Measurements from ENCODE around the gene E2F8.

DNA sequence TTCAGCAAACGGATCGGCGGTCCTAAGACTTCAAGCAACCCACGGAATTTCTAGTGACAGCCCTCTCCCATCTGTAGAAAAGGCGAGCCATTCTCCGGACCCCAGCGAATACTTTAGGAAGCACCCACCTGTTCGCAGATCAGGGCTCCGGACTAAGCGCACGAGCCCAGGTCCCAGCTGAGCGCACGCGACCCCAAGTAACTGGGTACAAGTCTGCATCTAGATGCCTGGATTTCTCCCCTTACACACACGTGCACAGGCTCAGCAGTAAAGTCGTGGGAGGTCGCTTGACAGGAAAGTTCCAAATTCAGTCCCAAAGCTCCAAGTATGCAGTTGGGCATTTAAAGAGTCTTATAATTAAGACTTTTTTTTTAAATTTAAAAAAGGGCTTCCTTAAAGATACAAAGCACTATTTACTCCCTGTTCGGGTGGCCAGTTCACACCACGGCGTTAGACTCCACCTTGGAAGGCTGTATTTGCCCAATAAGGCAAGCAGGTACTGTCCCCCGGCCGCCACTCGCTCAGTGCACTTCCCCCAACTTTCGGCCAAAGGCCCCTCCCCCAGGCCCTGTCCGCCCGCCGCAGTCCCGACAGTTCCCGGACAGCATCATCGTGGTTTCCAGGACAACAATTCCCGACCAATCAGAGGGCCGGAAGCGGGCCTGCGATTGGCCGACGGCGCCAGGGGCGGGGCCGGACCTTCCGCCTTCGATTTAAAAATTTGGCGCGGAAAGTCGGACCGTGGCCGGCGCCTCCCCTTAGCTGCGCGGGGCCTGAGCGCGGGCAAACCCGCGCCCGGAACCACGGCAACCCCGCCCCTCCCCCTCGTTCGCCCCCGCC lies at the start of gene E2F8:
- TF ChIP-seq SIN3A (IDR thresholded peaks at IDR 0.05; ENCODE audit: borderline replicate concordance, insufficient read depth, low read length), result peak; percentile 76; the same call in 1 of the 2 replicates
- no peak; the same call in 1 of the 2 replicates for TF ChIP-seq POLR2AphosphoS5 (IDR thresholded peaks at IDR 0.05; ENCODE audit: low read depth, low read length)
- TF ChIP-seq, protein P1, sequence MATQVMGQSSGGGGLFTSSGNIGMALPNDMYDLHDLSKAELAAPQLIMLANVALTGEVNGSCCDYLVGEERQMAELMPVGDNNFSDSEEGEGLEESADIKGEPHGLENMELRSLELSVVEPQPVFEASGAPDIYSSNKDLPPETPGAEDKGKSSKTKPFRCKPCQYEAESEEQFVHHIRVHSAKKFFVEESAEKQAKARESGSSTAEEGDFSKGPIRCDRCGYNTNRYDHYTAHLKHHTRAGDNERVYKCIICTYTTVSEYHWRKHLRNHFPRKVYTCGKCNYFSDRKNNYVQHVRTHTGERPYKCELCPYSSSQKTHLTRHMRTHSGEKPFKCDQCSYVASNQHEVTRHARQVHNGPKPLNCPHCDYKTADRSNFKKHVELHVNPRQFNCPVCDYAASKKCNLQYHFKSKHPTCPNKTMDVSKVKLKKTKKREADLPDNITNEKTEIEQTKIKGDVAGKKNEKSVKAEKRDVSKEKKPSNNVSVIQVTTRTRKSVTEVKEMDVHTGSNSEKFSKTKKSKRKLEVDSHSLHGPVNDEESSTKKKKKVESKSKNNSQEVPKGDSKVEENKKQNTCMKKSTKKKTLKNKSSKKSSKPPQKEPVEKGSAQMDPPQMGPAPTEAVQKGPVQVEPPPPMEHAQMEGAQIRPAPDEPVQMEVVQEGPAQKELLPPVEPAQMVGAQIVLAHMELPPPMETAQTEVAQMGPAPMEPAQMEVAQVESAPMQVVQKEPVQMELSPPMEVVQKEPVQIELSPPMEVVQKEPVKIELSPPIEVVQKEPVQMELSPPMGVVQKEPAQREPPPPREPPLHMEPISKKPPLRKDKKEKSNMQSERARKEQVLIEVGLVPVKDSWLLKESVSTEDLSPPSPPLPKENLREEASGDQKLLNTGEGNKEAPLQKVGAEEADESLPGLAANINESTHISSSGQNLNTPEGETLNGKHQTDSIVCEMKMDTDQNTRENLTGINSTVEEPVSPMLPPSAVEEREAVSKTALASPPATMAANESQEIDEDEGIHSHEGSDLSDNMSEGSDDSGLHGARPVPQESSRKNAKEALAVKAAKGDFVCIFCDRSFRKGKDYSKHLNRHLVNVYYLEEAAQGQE (IDR thresholded peaks at IDR 0.05; ENCODE audit: insufficient read depth in 1 of 2, low read depth in 2 of 2, low read length in 2 of 2), result no peak

All from PFSK-1 (cell line).